AG20443 (cell line): Measurements from ENCODE around the gene ODC1.

ENCODE experiments used
- DNase-seq: peaks from one replicate; pipeline ENCODE4 v3.0.0; 2012; ENCODE audit warnings: low spot score, mixed read lengths

The ODC1 gene

DNA sequence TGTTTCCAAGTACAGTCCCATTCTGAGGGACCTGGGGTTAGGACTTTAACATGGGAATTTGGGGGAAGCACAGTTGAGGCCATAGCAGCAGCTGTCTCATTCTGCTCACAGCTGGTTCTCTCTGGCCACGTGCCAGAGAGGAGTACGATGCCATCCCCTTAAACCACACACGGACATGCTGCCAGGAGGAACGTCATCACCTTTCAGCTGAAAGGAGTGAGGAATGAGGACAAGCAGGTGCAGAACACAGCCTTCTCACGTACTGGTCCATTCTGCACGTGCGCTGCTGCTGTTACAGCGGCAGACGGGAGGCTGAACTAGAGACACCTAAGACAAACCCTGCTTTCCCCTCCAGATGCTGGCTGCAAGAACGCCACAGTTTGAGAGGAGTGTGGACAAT, 33.5 kb downstream of the ODC1 start:
- DNase-seq: no peak

DNA sequence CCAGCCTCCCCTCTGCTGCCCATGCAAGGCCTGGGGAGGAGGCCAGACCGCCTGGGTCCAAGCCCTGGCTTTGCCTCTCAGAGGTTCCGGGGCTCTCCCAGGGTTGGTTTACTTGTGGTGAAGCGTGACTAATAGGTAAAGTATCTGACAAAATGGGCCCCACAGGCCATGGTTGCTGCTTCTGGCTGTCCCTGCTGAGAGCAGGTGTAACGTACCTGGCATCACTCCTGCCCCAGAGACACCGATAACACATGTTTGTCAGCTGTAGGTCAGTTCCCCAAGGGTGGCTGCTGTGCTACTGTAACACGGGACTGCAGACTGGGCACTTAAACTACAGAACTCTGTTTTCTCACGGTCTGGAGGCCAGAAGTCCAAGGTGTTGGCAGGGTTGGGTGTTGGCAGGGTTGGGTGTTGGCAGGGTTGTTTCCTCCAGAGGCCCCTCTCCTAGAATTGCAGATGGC, 34.1 kb downstream of the ODC1 start:
- DNase-seq: peak; percentile 54

DNA sequence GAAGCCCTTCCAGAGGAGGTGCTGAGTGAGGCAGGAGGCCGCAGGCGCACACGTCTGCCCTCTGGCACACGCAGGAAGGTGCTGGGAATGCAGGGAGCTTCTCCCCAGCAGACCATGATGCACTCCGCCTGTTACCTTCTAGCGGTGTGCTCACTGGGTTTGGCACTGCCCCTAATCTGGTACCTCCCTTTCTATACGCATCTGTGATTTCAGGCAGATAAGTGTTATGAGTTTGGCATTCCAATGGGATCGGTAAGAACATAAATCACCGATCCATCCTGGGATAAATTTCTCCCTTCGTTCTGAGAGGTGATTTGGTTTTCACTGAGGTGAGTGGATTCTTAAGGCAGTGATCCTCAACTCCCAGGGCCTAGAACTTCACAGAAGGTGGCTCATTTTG, 34.6 kb downstream of the ODC1 start:
- DNase-seq: no peak

DNA sequence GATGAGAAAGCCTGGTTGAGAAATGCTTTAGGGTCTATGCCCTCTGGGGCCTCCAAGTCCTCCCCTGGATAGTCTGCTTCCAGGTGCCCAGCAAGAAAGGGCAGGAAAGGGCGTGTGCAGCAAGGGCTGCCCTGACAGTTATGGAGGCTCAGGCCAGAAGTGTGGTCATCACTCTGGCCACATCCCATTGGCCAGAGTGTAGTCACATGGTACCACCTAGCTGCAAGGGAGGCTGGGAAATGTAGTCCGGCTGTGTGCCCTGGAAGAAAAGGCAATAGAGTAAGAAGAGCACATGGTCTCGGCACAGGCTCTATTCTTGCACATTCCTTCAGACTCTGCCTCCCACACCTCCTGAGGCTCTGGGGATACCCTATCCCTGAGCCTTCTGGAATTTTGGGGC, 35.7 kb downstream of the ODC1 start:
- DNase-seq: peak; percentile 41

DNA sequence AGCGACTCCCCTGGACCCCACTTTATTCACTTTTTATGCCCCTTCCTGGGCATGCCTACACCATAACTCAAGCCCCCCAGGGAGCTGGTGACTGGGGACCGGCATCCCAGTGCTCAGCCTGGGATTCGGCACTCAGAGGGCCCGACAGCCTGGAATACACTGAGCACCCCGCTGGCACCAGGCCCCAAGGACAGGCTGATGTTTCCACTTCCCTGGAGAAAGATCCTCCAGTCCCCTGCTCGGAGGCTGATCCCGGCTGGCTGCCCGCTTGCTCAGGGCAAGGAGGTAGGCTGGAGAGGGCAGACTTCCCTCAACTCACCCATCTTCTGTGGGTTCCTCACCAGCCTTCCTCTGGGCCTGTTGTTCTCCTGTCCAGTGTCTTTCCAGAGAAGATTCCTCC, 36.6 kb downstream of the ODC1 start:
- DNase-seq: no peak

DNA sequence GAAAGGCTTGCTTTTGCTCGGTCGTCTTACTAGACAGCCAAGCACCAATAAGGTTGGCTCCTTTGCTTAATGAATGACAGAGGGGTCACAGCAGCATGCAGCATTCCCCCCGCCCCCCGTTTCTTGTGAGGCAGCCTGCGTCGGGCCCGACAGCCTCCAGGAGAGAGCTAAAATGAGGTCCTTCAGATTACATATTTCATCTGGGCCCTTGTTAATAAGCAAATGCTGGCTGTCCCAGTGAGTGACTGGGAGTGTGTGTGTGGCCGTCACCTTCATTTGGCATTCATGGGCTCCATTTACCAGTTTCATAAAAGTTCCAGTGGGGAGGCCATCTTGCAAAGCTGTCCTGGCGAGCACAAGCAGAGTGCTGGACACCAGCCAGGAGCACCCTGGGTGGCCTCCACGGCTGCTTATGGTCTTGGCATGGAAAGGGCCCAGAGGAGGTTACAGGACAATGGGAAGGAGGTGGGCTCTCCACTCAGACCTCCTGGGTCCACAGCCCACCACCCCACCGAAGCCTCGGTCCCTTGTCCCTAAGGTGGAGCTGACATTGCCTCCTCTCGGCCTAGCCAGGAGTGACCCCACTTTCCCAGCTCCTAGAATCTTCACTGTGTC, 37.2 kb downstream of the ODC1 start:
- DNase-seq: no peak

DNA sequence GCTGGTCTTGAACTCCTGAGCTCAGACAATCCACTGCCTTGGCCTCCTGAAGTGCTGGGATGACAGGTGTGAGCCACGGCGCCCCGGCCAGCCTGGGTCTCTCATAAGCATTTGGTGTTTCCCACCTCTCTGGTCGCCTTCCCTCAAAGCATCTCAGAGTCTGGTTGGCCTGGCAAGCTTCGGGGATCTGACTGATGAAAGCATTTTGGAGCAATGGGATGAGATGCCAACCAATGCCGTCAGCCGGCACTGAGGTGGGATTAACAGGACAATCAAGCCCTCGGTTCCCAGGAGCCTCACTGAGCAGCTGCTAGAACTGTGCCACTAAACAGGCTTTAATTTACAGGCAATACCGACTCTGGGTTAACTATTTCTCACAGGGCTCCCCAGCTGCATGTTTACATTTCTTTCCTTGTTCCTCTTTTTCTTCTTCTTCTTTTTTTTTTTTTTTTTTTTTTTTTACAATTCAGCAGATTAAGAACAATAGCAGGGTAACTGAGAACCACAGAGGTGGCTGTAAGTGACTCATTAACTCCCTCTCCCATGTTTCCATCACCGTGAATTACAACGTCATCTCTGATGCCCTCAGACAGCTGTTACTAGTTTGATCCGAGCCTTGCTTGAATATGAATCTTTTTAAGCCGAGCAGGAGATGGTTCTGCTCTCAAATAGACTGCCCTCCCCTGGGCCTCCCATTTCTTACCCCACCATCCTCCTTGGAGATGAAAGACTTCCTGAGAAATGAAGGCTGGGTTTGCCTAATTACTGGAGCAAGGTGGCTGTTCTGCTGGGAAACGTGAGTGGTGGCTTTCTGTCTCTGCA, 37.9 kb downstream of the ODC1 start:
- DNase-seq: no peak

DNA sequence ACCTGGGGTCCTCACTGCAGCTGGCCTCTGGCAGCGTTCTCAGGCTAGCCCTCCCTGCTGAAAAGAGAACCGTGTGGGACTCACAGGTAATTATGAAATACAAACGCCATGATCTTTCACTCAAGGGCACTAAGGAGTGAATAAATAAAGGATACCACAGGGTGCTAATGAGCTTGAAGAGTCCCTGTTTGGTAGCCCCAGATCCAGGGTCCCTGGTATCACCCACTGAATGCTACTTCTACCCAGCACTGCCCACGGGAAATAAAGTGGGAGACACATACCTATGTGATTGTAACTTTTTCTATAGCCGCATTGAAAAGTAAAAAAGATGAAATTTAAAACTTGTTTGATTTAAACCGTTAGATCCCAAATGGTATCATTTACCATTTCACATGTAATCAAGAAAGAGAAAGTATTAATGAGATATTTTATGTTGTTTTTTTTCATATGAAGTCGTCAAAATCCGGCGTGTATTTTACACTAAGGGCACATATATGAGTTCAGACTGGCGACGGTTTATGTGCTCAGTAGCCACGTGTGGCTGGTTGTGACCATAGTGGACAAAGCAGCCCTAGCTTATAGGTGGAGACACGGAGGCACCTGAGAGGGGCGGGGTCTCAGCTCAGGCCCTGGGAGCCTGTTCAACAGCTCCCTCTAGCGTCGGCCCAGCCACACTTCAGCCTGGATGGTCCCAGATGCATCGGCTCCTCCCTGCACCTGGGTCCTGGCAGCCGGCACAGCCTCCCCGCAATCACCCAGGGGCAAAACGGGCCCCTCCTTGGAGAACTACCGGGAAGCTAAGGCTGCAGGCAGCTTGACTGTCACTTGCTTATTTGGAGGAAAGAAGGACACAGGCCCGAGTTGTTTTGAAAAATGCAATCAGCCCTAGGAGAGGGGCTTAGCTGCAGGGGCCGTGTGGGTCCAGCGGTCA, 39.2 kb downstream of the ODC1 start:
- DNase-seq: peak; percentile 87

DNA sequence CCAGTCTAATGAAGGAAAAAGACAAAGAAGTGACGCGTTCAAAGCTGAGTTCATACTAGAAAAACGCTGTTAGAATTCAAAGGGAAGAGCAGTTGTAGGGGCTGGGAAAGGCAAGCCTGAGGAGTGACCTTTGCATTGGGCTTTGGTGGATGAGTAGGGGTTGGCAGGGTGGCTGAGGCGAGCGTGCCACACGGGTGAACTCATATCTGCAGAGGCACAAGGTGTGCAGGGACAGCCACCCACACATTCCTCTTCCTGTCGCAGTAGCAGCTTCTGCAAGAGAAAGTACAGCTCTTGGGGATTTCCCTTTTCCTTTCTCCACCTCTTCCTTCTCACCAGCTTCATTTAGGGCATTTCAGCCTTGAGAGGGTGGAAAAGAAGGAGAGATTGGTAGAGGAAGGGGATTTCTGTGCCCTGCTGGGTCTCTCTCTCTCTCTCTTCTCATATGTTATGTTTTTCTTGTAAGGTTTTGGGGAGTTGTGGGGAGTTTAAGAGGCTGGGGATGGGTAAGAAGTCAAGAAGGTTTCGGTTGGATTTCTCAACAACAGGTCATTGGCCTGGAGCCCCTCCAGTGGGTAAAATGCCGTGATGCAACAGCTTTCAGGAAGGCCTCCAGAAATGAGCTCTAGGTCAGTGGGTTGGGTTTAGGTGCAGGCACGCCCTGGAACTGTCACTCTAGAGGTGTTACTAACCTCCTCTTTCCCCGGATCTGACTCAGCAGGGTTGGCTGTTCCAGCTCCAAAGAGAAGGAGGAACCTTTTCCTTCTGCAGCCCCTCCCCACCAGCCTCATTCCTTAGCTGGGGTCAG, 40.1 kb downstream of the ODC1 start:
- peak; percentile 49 for DNase-seq

DNA sequence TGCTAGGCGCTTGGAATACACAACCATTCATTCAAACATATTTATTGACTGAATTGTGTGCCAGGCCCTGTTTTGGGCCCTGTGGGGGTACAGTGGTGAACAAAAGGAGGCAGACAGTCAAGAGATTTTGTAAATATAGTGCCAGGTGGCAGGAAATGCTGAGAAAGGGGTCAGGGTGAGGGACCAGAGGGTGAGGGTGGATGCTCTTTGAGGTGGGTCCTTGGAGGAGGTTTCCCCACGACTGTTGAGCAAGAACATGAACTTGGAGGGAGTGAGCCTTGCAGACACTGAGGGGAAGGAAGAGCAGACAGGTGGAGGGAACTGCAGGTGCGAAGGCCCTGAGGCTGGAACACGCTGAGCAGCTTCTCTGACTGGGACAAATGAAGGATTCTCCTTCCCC, 40.7 kb downstream of the ODC1 start:
- no peak for DNase-seq

DNA sequence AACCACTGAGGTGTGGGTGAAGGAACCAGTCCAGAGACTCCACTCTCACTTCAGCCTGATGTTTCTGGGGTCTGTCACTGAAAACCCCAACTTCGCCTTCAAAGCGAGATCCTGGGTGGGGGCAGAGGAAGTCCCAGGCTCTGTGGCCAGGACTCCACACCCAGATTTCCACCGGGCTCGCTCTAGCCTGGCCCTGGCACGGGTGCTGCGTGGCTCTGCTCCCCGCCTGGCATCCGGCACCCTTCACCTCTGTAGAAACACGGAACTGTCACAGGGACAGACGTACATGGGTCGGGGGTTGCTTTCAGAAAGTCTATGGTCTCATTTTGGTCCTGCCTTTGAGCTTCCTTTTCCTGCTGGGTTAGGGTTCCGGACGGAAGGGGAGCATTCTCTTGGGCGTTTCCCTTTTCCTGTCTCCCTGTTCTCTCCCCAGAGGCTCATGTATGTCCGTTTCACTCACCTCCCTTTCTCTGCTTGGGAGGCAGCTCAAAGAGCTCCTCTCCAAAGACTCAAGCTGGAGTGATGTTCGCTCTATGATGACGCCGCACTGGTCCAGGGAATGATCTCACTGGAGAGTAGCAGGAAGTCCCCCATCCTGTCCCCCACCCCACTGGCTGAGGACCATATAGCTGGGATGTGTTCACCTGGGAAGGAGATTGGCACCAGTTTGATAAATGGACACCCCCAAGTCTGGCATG, 41.5 kb downstream of the ODC1 start:
- no peak for DNase-seq

DNA sequence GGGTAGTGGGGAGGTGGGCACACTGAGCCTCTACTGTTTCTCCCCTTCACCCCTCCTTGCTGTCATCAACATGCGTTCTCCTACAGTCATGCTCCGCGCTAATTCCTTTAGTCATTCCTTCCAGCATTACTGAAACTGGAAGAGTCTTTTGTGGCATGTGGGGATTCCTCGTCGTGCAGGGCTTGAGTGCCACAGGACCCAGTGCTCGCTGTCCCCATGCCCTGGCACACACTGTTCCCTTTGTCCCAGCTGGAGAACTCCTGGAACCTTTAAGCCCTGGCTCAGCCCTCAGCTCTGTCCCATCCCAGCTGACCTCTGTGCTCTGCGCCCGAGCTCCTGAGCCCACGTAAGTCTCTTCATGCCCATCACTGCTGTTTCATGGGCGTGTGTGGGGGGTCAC, 42.1 kb downstream of the ODC1 start:
- no peak for DNase-seq

DNA sequence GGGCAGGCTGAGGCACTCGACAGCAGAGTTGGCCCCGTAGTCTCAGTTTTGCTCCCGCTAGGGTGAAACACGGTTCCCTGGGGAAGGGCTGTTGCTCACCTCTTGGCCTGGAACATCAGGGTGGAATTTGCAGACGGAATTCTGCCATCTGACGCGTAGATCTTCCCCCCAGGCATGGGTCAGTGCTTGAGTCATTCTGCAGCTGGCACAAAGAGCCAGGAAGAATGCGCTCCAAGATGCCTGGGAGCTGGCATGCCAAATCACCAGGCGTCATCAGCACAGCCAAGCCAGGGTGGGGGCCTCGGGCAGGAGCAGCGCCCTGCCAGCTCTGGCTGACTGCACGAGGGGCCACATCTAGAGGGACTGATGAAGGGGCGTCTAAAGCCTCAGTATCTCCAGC, 42.7 kb downstream of the ODC1 start:
- peak; percentile 93 for DNase-seq

DNA sequence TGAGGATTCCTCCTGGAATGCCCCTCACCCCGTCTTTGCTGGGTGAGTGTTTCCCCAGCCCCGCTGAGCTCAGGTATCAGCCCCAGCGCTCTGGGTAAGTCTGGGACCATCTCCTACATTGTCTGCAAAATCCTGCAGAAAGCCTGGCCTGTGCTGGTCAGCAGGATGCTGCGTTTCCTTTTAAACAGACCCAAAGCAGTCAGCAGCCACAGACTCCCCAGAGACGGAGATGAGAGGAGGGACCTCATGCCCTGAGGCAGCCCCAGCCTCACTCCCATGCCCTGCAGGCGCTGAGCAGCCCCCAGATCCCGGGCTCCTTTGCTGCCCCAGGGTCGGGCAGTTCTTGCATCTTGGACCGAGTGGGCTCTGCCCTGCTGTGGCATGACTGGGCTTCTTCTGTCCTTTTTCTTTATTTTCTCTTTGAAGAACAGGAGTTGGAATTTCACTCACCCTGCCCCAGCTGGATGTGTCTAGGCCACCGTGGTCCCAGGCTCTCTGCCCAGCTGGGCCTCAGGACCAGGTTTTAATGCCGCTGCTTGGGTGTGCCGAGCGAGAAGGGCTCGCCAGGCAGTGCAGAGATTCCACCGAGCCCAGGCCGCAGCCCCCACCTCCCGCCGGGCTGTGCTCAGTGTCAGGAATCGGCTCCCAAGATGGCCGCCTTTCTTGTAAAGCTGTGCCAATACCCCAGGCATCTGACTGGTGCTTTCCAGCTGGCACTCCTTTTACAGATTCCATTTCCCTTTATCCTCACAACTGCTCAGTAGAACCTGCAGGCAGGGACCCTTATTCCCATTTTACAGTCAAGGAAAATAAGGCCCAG, 43.6 kb downstream of the ODC1 start:
- peak; percentile 34 for DNase-seq

DNA sequence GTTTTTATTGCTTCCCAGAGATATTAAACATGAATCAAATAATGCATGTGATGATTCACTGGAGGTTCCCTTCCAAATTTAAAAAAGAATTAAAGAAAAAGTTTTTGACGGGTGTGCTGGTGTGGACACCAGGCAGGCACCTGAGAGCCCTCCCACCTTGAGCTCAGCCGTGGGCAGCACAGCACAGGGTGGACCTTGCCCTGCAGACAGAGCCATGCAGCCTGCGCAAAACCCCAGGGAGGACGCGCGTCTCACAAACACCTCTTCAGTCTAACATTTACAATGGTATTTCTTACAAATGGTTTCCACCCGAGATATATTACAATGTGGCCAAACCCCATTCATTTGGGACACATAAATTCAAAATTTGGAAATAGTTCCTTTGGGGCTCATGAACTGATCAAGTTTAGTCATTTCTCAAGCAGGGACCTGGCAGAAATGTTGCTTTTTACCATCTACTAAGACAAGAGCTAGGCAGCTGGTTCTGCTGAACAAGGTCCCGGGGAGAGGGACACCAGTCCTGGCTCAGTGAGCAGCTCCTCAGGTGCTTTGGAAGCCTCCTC, 45.4 kb downstream of the ODC1 start:
- DNase-seq: no peak

DNA sequence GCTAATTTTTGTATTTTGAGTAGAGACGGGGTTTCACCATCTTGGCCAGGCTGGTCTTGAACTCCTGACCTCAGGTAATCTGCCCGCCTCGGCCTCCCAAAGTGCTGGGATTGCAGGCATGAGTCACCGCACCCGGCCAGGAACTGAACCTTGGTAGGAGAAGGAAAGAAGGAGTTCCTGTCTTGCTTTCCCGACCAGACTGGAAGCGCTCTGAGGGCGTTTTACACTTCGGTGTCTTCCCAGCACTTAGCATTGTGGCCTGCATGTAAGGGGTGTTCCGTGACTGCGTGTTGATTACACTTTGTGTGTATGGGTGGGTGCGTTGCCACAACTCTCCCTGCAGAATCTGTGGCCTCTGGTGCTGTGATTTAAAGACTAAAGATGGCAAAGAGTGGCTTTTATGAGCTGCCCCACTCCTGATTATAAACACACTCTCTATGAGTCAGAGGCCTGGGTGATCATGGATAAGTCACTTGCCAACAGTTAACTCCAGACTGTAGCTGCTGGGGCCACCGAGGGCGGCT, 46.0 kb downstream of the ODC1 start:
- DNase-seq: peak; percentile 70

DNA sequence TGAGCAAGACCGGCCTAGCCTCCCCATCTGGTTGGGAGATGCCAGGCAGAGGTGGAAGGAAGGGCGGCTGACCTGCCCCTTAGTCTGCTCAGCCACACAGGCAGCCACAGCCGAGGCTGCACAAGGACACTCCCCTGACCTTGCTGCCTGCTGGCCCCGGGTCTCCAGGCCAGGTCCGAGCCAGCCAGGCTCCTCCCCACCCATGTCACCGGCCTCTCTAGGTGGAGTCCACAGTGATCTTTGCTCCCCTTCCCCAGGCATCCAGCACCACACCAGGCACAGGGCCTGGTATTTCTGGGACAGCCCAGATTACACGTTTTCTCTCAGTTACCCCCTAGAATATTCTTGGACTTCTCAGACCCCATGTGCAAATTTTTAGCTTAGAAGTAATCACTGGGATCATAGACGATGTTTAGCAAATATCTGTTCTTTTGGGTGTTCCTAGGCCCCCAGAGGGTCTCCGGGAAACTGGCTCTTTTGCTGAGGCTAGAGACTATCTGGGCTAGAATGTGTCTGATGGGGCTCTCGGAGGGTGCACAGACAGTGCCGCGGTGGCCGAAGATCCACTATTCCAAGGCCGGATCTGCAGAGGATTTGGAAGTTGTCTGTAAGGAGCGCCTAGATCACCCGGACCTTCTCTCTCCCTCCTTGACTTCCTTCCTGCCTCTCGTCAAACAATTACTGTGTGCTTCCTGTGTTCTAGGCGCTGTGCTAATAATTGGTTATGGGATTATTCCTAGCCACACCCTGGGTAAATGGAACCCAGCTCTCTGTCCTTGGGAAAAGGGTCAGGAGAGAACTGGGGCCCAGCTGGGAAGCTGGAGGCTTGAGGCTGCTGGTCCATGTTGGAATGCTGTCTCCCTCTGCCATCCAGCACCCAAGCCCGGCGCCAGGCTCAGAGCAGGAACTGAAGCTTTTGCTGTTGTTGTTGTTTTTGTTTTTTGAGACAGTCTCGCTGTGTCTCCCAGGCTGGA, 46.9 kb downstream of the ODC1 start:
- DNase-seq: no peak

DNA sequence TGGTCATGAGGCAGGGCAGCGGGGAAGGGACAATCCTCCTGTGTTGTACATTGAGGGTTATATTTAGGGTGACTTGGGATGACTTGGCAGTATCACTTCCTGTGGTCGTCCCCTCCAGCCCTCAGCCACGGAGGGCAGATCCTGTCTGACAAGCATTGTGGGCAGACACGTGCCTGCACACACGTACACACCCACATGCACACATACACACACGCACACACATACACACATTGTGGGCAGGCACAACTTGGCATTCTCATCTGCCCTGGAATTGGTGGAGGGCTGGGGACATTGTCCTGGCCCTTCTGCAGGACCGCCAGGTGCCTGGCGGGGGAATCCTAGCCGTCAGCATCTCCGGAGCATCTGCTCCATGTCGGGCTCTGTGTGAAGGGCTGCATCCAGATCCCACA, 47.6 kb downstream of the ODC1 start:
- no peak for DNase-seq
